NOMO-1 treated with dmso at 0.1 percent for 144 hours (cell line): ENCODE measurements around the gene STX5.
"Not testable (repeated sequence)": the region's sequence is repeated elsewhere in the genome, so short reads cannot be mapped to it uniquely, and the experiment has no call there.

Experiments used
- DNase-seq: peaks from one replicate; lab custom pipeline; 2025; ENCODE audit not compliant: unreplicated experiment; lab: John Stamatoyannopoulos, UW

The STX5 gene

GRCh38 chr11:62786318-62787004 is 45.4 kb downstream of the STX5 start:
- peak; percentile 76 for DNase-seq

GRCh38 chr11:62782753-62783152 is 49.1 kb downstream of the STX5 start:
- no peak for DNase-seq

- no peak for DNase-seq
Measured at GRCh38 chr11:62778441-62778840, 53.4 kb downstream of the STX5 start.

GRCh38 chr11:62777389-62777788 is 54.5 kb downstream of the STX5 start:
- no peak for DNase-seq

- no peak for DNase-seq
Measured at GRCh38 chr11:62775646-62776045, 56.2 kb downstream of the STX5 start.

- DNase-seq = no peak
Measured at GRCh38 chr11:62774407-62774806, 57.4 kb downstream of the STX5 start.

- peak; percentile 91 for DNase-seq
Measured at GRCh38 chr11:62771144-62772021, 60.5 kb downstream of the STX5 start, which contains the start of gene TAF6L. Gene TAF6L (plus strand): TSS chr11:62771396. CDS start chr11:62775784, 4,388 bp downstream.

GRCh38 chr11:62770778-62771143 is 61.1 kb downstream of the STX5 start:
- DNase-seq = peak; percentile 51

GRCh38 chr11:62760867-62761227 is 71.0 kb downstream of the STX5 start:
- not testable (repeated sequence) for DNase-seq

GRCh38 chr11:62757846-62758788 is 73.7 kb downstream of the STX5 start:
- DNase-seq = no peak
